Thoracic aorta (tissue), 2 donors: ENCODE data around the gene LRPPRC. TPM values are rescaled to one million over a fixed set of nuclear protein-coding genes. Genes with fewer than 3 reads are reported as not detected.

Source experiments
- ATAC-seq: fragments of 150-250 bp; one replicate; pipeline ENCODE4 v1.8.0; 2017; ENCODE audit warnings: low read depth; ENCODE audit not compliant: insufficient number of reproducible peaks, low FRiP score
- DNase-seq: peaks from one replicate; pipeline ENCODE4 v3.0.0-alpha.2; 2020; ENCODE audit warnings: low spot score
- H3K27ac ChIP-seq, 2 donors: fragments of 200-600 bp; sonication (generic); 1 replicate in 1 of 2; 2 replicates in 1 of 2; pipeline ENCODE4 v1.5.1; 2016; ENCODE audit warnings: mild to moderate bottlenecking in 2 of 2, moderate library complexity in 2 of 2
- H3K27me3 ChIP-seq: fragments of 200-600 bp; sonication (generic); replicated peaks from 2 replicates; pipeline ENCODE4 v1.6.0; 2016; ENCODE audit warnings: mild to moderate bottlenecking; ENCODE audit not compliant: insufficient read depth
- H3K36me3 ChIP-seq: fragments of 200-600 bp; sonication (generic); one replicate; pipeline ENCODE4 v1.5.1; 2016
- H3K4me1 ChIP-seq, 2 donors: fragments of 200-600 bp; sonication (generic); 1 replicate in 1 of 2; 2 replicates in 1 of 2; pipeline versions ENCODE4 v1.5.1 to v1.6.0; 2016; ENCODE audit warnings: low read depth in 2 of 2, mild to moderate bottlenecking in 1 of 2; ENCODE audit not compliant: control insufficient read depth in 1 of 2
- H3K4me3 ChIP-seq: fragments of 200-600 bp; sonication (generic); 2 replicates; pipeline ENCODE4 v1.5.1; 2016; ENCODE audit warnings: mild to moderate bottlenecking
- H3K9me3 ChIP-seq: fragments of 200-600 bp; sonication (generic); 2 replicates; pipeline ENCODE4 v1.5.1; 2016
- total RNA-seq, 2 donors: library from RNA; depleted of rRNA; stranded (reverse); fragments of >200 nt; gene quantifications; one replicate each; pipeline versions ENCODE4 v1.1.0 to v1.2.3, GENCODE V29; 2016
- TF ChIP-seq, protein P1 (sequence below): fragments of 200-600 bp; sonication (generic); IDR thresholded peaks from one replicate; pipeline ENCODE4 v1.5.1; 2019; ENCODE audit warnings: antibody characterized with exemption

LRPPRC gene
- total RNA-seq, 2 donors from 2014 or later, result 37.0 to 55.4 TPM

DNA sequence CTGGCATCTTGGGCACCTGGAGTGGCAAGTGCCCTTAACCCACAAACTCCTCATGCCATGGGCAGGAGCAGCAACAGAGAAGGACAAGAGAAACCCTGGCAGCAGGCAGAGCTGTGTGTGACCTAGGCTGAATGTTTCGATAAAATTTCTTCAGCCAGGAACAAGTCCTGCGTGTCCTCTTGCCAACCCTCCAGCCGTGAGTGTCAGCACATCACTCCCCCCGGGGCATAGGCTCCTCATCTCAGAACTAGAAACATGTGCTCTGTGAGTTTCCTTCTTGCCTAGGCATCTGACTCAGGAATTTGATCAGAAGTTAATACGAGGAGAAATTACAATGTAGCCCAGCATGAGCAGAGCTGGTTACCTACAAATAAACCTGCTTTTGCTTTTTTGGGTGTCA, 154.8 kb downstream of the LRPPRC start:
- Histone ChIP-seq H3K4me3 (no peak overlapping the region), H3K36me3 (no peaks in the 10 kb centered on the region), H3K4me1 (no peaks in the 10 kb centered on the region), H3K27me3 (no peaks in the 10 kb centered on the region), H3K9me3 (no peaks in the 10 kb centered on the region), H3K27ac (no peak overlapping the region)
- TF ChIP-seq, protein P1, sequence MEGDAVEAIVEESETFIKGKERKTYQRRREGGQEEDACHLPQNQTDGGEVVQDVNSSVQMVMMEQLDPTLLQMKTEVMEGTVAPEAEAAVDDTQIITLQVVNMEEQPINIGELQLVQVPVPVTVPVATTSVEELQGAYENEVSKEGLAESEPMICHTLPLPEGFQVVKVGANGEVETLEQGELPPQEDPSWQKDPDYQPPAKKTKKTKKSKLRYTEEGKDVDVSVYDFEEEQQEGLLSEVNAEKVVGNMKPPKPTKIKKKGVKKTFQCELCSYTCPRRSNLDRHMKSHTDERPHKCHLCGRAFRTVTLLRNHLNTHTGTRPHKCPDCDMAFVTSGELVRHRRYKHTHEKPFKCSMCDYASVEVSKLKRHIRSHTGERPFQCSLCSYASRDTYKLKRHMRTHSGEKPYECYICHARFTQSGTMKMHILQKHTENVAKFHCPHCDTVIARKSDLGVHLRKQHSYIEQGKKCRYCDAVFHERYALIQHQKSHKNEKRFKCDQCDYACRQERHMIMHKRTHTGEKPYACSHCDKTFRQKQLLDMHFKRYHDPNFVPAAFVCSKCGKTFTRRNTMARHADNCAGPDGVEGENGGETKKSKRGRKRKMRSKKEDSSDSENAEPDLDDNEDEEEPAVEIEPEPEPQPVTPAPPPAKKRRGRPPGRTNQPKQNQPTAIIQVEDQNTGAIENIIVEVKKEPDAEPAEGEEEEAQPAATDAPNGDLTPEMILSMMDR, result no peak
- no peak for DNase-seq
- ATAC-seq, result no peak

DNA sequence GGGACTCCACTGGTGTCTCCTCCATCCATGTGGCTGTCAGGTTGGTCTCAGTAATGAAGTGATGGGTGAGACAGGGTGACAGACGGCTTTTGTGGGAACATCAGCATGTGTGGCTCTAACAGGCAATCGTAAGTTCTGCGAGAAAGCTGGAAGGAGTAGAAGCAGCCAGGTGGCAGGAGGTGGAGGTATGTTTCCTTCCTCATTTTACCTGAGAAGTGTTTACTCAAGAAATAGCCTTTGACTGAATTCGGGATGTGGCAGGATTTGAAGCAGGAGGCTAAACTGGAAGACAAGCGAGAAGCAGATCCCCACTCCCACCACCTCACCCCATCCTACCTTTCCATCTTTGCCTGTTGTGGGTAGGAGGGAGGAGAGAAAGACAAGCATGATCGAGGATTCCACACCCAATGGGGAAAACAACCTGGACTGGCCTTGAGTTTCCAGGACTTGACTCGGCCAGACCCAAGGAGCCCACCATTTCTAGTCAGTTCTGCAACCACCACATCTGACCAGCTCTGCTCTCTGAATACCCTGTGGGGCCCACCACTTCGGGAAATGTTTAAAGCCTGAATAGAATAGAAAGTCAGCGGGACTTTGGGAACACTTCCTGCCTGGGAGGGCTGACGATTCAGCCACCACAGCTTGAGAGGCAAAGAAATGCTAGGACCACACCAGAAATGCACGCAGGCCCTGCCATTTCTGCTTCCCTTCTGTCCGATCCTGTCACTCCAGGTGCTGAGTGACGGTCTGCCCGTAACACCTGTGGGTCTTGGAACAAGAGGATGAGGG, 155.8 kb downstream of the LRPPRC start:
- no peak for DNase-seq
- ATAC-seq, result no peak
- H3K4me3 ChIP-seq, result no peak overlapping the region
- H3K27ac ChIP-seq, result no peak overlapping the region
- no peaks in the 10 kb centered on the region for H3K9me3 ChIP-seq
- H3K27me3 ChIP-seq, result no peaks in the 10 kb centered on the region
- no peaks in the 10 kb centered on the region for H3K4me1 ChIP-seq
- TF ChIP-seq, protein P1, result no peak
- no peaks in the 10 kb centered on the region for H3K36me3 ChIP-seq

DNA sequence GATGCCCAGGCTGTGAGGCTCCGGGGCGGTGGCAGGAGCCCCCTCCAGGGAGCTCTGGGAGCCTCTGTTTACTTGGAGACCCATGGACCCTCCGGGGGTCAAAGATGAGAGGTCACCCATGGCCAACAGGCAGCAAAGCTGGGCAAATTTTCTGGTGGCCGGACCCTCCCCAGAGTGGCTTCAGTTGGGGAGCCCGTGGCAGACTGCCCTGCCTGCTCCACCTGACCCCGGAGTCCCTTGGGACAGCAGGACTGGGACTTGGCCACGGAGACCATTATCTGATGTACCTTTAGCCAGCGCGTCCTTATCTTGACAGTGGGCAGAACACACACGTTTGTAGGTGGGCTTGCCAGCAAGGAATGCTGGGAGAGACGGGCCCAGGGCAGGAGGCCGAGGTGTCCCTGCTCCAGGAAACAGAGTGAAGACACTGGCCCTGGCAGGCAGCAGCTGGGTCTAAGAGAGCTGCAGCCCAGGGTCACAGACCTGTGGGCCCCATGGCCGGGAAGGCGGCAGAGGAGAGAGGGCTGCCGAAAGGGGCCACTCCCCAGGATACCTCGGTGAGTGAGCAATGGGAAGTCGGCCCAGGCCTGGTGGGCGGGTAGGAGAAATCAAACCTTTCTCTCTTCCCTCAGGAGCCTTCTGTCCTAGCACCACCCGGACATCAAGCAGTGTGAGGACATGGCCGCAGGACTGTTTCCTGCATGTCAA, 157.1 kb downstream of the LRPPRC start, which contains the start of the genes ABCG5 and ABCG8:
Gene ABCG5 (minus strand): TSS at position 280 of the 708 bp plus-strand sequence. CDS start 160 bp downstream, at position 120.
Gene ABCG8 (plus strand): TSS at position 412 of the 708 bp plus-strand sequence. CDS start 83 bp downstream, at position 495.
- Histone ChIP-seq H3K4me3 (no peak within 1 kb of the TSS), H3K27ac (no peak within 1 kb of the TSS), H3K27me3 (no peaks in the 10 kb centered on the region), H3K36me3 (no peaks in the 10 kb centered on the region), H3K9me3 (no peaks in the 10 kb centered on the region), H3K4me1 (no peaks in the 10 kb centered on the region)
- TF ChIP-seq, protein P1, result no peak
- ATAC-seq (no peak), DNase-seq (no peak)

DNA sequence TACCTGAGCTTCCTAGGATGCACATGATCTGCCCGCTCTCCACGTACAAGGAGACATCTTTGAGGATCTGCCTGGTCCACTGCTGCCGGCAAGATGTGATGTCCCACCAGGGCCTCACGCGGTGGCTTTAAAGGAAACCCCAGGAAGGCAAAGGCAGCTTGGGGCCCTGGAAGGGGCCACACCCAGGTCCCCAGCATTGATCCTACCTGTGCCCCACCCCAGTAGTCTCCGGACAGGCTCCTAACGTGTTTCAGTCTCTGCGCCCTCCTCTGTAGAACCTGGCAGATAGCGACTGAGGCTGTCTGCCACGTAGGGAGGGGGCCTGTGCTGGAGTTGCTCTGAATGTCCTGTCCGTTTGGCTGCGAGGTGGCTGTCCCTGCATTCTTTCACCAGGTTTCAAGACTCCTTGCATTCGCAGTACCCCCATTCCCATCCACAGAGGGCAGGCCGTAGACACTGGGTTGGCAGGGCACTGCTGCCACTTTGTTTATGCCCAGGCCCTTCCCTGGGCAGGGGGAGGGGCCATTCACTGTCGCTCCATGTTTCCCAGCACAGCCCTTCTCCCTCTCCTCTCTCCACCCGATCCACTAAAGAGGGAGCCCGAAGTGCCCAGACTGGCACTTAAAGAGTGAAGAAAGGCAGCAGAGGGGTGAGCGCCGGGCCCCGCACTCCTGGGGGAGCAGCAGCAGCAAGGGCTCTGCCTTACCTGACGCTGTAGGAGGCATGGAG, 157.8 kb downstream of the LRPPRC start:
- ATAC-seq (no peak), DNase-seq (no peak)
- TF ChIP-seq, protein P1, result no peak

DNA sequence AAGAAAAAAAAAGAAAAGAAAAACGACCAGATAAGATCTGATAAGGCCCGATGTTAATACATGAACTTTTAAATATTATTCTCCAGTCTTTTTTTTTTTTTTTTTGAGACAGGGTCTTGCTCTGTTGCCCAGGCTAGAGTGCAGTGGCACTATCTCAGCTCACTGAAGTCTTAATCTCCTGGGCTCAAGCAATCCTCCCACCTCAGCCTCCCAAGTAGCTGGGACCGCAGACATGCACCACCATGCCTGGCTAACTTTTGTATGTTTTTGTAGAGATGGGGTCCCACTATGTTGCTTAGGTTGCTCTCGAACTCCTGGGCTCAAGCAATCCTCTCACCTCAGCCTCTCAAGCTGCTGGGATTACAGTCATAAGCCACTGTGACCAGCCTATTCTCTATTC, 158.8 kb downstream of the LRPPRC start:
- no peak overlapping the region for H3K4me3 ChIP-seq
- TF ChIP-seq, protein P1, result no peak
- no peaks in the 10 kb centered on the region for H3K36me3 ChIP-seq
- no peaks in the 10 kb centered on the region for H3K4me1 ChIP-seq
- ATAC-seq, result no peak
- no peaks in the 10 kb centered on the region for H3K27me3 ChIP-seq
- DNase-seq, result no peak
- no peak overlapping the region for H3K27ac ChIP-seq
- no peaks in the 10 kb centered on the region for H3K9me3 ChIP-seq

More for the DNA sequence above, 157.8 kb downstream of the LRPPRC start:
- Histone ChIP-seq H3K36me3 (no peaks in the 10 kb centered on the region), H3K4me3 (no peak overlapping the region), H3K27ac (no peak overlapping the region), H3K27me3 (no peaks in the 10 kb centered on the region), H3K4me1 (no peaks in the 10 kb centered on the region), H3K9me3 (no peaks in the 10 kb centered on the region)
